Lower leg skin (tissue), 3 donors: Measurements from ENCODE around the gene GPD1.

ENCODE experiments used
- CTCF ChIP-seq, 3 donors: fragments of 450-650 bp; IDR thresholded peaks; one replicate each; pipeline ENCODE4 v1.5.1; 2016; ENCODE audit warnings: antibody characterized with exemption in 3 of 3, mild to moderate bottlenecking in 3 of 3, moderate library complexity in 2 of 3
- POLR2A ChIP-seq, 2 donors: fragments of 450-650 bp; IDR thresholded peaks; one replicate each; pipeline ENCODE4 v1.6.1; 2016 to 2017; ENCODE audit warnings: antibody characterized with exemption in 2 of 2, mild to moderate bottlenecking in 1 of 2, moderate library complexity in 1 of 2

GRCh38 chr12:50149311-50149710 lies 45.5 kb downstream of the GPD1 start:
- TF ChIP-seq CTCF (IDR thresholded peaks at IDR 0.05), result no peak
- no peak for TF ChIP-seq POLR2A (IDR thresholded peaks at IDR 0.05)
